Liver (tissue), 9 donors: ENCODE results near the gene MGAT4C. TPM values are rescaled to one million over a fixed set of nuclear protein-coding genes. Genes with fewer than 3 reads are reported as not detected.
"Not testable (repeated sequence)": the region's sequence is repeated elsewhere in the genome, so short reads cannot be mapped to it uniquely, and the experiment has no call there.

Experiments used
- DNase-seq: peaks from one replicate; pipeline ENCODE4 v3.0.0-alpha.2; 2017; ENCODE audit warnings: low spot score
- H3K27ac ChIP-seq, 2 donors: one replicate each; pipeline ENCODE4 v1.7.0; 2013; ENCODE audit warnings: inconsistent platforms in 2 of 2, low read length in 2 of 2, control low read depth in 1 of 2, low read depth in 1 of 2, mild to moderate bottlenecking in 1 of 2
- H3K27me3 ChIP-seq, 4 donors: one replicate each; pipeline versions ENCODE4 v1.6.1 to v1.7.0; 2013; ENCODE audit warnings: low read length in 3 of 4, inconsistent platforms in 1 of 4, mild to moderate bottlenecking in 1 of 4, moderate library complexity in 1 of 4; ENCODE audit not compliant: control insufficient read depth in 4 of 4, insufficient read depth in 4 of 4
- H3K36me3 ChIP-seq, 4 donors: one replicate each; pipeline versions ENCODE4 v1.6.1 to v1.7.0; 2013; ENCODE audit warnings: low read length in 3 of 4, mild to moderate bottlenecking in 3 of 4, low read depth in 1 of 4, moderate library complexity in 1 of 4; ENCODE audit not compliant: control insufficient read depth in 4 of 4, insufficient read depth in 3 of 4
- H3K4me1 ChIP-seq, 4 donors: one replicate each; pipeline versions ENCODE4 v1.6.1 to v1.7.0; 2013; ENCODE audit warnings: low read length in 3 of 4, mild to moderate bottlenecking in 3 of 4, moderate library complexity in 1 of 4; ENCODE audit not compliant: control insufficient read depth in 4 of 4, insufficient read depth in 4 of 4
- H3K4me3 ChIP-seq, 3 donors: one replicate each; pipeline versions ENCODE4 v1.6.1 to v1.7.0; 2013; ENCODE audit warnings: low read length in 3 of 3, control low read depth in 1 of 3, low read depth in 1 of 3, mild to moderate bottlenecking in 1 of 3
- H3K9ac ChIP-seq, 2 donors: one replicate each; pipeline ENCODE4 v1.7.0; 2013; ENCODE audit warnings: low read length in 2 of 2, mild to moderate bottlenecking in 2 of 2, moderate library complexity in 2 of 2, control low read depth in 1 of 2, low read depth in 1 of 2
- H3K9me3 ChIP-seq, 4 donors: one replicate each; pipeline versions ENCODE4 v1.6.1 to v1.7.0; 2013; ENCODE audit warnings: low read length in 3 of 4; ENCODE audit not compliant: control insufficient read depth in 4 of 4
- CTCF ChIP-seq: fragments of 150-350 bp; IDR thresholded peaks from 2 replicates; pipeline ENCODE4 v1.5.1; 2017; ENCODE audit warnings: improper control_type of control experiment, low read depth, low read length; ENCODE audit not compliant: missing input control
- EGR1 ChIP-seq, 2 donors: IDR thresholded peaks; 2 replicates each; pipeline ENCODE4 v1.6.1; 2016 to 2018; ENCODE audit warnings: antibody characterized with exemption in 2 of 2, low read depth in 2 of 2
- FOXA1 ChIP-seq: IDR thresholded peaks from 2 replicates; pipeline ENCODE4 v1.6.1; 2016; ENCODE audit warnings: antibody characterized with exemption
- FOXA2 ChIP-seq: IDR thresholded peaks from 2 replicates; pipeline ENCODE4 v1.6.1; 2016; ENCODE audit warnings: antibody characterized with exemption
- GABPA ChIP-seq, 2 donors: IDR thresholded peaks in 1 of 2; conservative IDR thresholded peaks in 1 of 2; 2 replicates each; pipeline ENCODE4 v1.6.1; 2016; ENCODE audit warnings: antibody characterized with exemption in 2 of 2, mild to moderate bottlenecking in 1 of 2, moderate library complexity in 1 of 2
- HNF4A ChIP-seq, 2 donors: conservative IDR thresholded peaks; 2 replicates each; pipeline ENCODE4 v1.6.1; 2016; ENCODE audit warnings: antibody characterized with exemption in 2 of 2, mild to moderate bottlenecking in 2 of 2
- HNF4G ChIP-seq: IDR thresholded peaks from 2 replicates; pipeline ENCODE4 v1.6.1; 2016; ENCODE audit warnings: antibody characterized with exemption
- JUND ChIP-seq, 2 donors: IDR thresholded peaks; 2 replicates each; pipeline ENCODE4 v1.6.1; 2016; ENCODE audit warnings: antibody characterized with exemption in 2 of 2
- MAX ChIP-seq: IDR thresholded peaks from 2 replicates; pipeline ENCODE4 v1.6.1; 2016; ENCODE audit warnings: antibody characterized with exemption
- NR2F2 ChIP-seq: IDR thresholded peaks from 2 replicates; pipeline ENCODE4 v1.6.1; 2016; ENCODE audit warnings: antibody characterized with exemption
- RXRA ChIP-seq, 2 donors: IDR thresholded peaks; 2 replicates each; pipeline ENCODE4 v1.6.1; 2017 to 2018; ENCODE audit warnings: antibody characterized with exemption in 2 of 2, mild to moderate bottlenecking in 1 of 2
- SP1 ChIP-seq: IDR thresholded peaks from 2 replicates; pipeline ENCODE4 v1.6.1; 2018; ENCODE audit warnings: antibody characterized with exemption, mild to moderate bottlenecking
- YY1 ChIP-seq: IDR thresholded peaks from 2 replicates; pipeline ENCODE4 v1.6.1; 2016; ENCODE audit warnings: antibody characterized with exemption, mild to moderate bottlenecking
- WGBS: extraction: QIAGEN DNeasy Blood & Tissue Kit; methylation state at CpG from one replicate; pipeline ENCODE4 v1.1.7; 2013; 5-methylcytosine and 5-hydroxymethylcytosine counted together
- polyA plus RNA-seq, 2 donors: library from polyadenylated mRNA; stranded (reverse) in 1 of 2; unstranded in 1 of 2; fragments of 200-250 nt in 1 of 2; fragments of >200 nt in 1 of 2; fragmentation: Nextera tagmentation in 1 of 2; extraction: Ambion mirVana in 1 of 2; gene quantifications; one replicate each; pipeline versions ENCODE4 v1.2.1 to v1.2.3, GENCODE V29; 2013 to 2015
- total RNA-seq, 2 donors: library from RNA; depleted of rRNA; stranded (reverse); fragments of >200 nt; gene quantifications; one replicate each; pipeline ENCODE4 v1.2.3, GENCODE V29; 2014
- TF ChIP-seq, protein P1 (sequence below): IDR thresholded peaks from 2 replicates; pipeline ENCODE4 v1.6.1; 2016; ENCODE audit warnings: antibody characterized with exemption, mild to moderate bottlenecking
- donor health status: healthy.
- donor health status: healthy.
- donor health status: healthy.
- donor health status: healthy.
- donor health status: healthy.

The MGAT4C gene
- total and polyA plus RNA-seq, 4 donors: 0.02 to 0.65 (median 0.09) TPM

- Histone ChIP-seq H3K9me3 (no peaks in the 10 kb centered on the region), H3K36me3 (no peaks in the 10 kb centered on the region), H3K4me3 (no peak overlapping the region), H3K9ac (no peak overlapping the region), H3K27ac (no peak overlapping the region), H3K4me1 (no peaks in the 10 kb centered on the region), H3K27me3 (no peaks in the 10 kb centered on the region)
- DNase-seq: no peak
- TF ChIP-seq HNF4G (no peak), JUND (IDR thresholded peaks at IDR 0.05) (no peak)
Measured at GRCh38 chr12:86097161-86097560, 159.0 kb downstream of the MGAT4C start.

DNA sequence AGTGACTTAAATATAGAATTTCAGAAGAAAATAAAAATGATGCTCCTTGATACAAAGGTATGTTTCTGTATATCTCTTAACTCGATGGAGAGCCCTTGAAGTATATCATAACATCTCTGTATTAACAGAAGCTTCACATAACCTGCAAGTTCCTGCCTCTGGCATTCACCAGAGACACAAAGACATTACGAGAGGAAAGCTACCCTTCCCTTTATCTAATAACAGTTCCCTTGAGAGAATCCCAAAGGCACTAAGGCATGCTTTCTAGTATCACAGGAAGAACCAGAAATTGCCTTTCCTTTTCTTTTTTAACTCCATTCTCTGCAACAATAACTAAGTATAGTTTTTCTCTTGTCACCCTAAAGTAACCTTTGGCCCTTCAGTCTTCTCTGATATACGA is 164.5 kb downstream of the MGAT4C start:
- H3K4me3 ChIP-seq: no peak overlapping the region
- no peak overlapping the region for H3K9ac ChIP-seq
- no peaks in the 10 kb centered on the region for H3K9me3 ChIP-seq
- H3K27me3 ChIP-seq: no peaks in the 10 kb centered on the region
- WGBS: 37% methylated on average over 3 of the region's 3 CpGs
- TF ChIP-seq MAX (no peak), SP1 (no peak), FOXA1 (no peak), HNF4A (conservative IDR thresholded peaks at IDR 0.05) (no peak), YY1 (no peak), GABPA (IDR thresholded peaks at IDR 0.05 in 1 of 2, conservative IDR thresholded peaks at IDR 0.05 in 1 of 2) (no peak), RXRA (IDR thresholded peaks at IDR 0.05) (no peak), JUND (IDR thresholded peaks at IDR 0.05) (no peak), CTCF (no peak), FOXA2 (no peak), EGR1 (IDR thresholded peaks at IDR 0.05; ENCODE audit: low read depth in 2 of 2) (no peak)
- TF ChIP-seq, protein P1, sequence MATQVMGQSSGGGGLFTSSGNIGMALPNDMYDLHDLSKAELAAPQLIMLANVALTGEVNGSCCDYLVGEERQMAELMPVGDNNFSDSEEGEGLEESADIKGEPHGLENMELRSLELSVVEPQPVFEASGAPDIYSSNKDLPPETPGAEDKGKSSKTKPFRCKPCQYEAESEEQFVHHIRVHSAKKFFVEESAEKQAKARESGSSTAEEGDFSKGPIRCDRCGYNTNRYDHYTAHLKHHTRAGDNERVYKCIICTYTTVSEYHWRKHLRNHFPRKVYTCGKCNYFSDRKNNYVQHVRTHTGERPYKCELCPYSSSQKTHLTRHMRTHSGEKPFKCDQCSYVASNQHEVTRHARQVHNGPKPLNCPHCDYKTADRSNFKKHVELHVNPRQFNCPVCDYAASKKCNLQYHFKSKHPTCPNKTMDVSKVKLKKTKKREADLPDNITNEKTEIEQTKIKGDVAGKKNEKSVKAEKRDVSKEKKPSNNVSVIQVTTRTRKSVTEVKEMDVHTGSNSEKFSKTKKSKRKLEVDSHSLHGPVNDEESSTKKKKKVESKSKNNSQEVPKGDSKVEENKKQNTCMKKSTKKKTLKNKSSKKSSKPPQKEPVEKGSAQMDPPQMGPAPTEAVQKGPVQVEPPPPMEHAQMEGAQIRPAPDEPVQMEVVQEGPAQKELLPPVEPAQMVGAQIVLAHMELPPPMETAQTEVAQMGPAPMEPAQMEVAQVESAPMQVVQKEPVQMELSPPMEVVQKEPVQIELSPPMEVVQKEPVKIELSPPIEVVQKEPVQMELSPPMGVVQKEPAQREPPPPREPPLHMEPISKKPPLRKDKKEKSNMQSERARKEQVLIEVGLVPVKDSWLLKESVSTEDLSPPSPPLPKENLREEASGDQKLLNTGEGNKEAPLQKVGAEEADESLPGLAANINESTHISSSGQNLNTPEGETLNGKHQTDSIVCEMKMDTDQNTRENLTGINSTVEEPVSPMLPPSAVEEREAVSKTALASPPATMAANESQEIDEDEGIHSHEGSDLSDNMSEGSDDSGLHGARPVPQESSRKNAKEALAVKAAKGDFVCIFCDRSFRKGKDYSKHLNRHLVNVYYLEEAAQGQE: no peak
- no peaks in the 10 kb centered on the region for H3K4me1 ChIP-seq
- no peak for DNase-seq
- H3K27ac ChIP-seq: no peak overlapping the region
- H3K36me3 ChIP-seq: no peaks in the 10 kb centered on the region

DNA sequence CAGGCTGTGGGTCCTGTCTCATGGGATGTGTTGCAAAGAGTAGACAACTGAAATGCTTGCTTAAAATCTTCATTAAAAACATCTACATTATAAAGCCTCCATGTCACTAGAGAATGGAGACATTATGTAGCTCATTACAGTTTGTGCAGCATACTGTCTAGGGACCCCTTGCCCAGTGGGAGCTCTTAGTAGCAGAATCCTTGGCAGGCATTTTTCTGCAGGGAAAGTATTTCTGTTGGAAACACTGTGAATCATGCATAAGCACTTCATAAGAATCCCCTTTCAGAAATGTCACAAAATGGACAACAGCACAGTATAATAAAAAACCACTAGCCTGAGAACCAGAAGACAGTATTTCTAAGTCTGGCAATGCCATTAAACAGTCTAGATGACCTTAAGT is 174.3 kb downstream of the MGAT4C start:
- no peaks in the 10 kb centered on the region for H3K4me1 ChIP-seq

DNA sequence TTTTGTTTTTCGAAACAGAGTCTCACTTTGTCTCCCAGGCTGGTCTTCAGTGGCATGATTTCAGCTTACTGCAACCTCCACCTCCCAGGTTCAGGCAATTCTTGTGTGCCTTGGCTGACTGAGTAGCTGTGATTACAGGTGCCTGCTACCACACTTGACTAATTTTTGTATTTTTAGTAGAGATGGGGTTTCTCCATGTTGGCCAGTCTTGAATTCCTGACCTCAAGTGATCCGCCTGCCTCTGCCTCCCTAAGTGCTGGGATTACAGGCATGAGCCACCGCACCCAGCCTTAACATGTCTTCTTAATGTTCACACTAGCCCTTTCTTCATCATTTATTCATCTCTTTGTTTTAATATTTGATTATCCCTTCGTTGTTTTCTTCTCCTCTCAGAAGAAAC is 197.1 kb downstream of the MGAT4C start:
- not testable (repeated sequence) for H3K4me1 ChIP-seq, H3K9me3 ChIP-seq, DNase-seq, H3K27ac ChIP-seq, H3K27me3 ChIP-seq, H3K36me3 ChIP-seq, H3K9ac ChIP-seq, H3K4me3 ChIP-seq
- 78% methylated on average over 4 of the region's 4 CpGs for WGBS

More for the DNA sequence above, 174.3 kb downstream of the MGAT4C start:
- no peak for DNase-seq
- Histone ChIP-seq H3K4me3 (no peak overlapping the region), H3K27me3 (no peaks in the 10 kb centered on the region), H3K9ac (no peak overlapping the region), H3K27ac (no peak overlapping the region), H3K36me3 (no peaks in the 10 kb centered on the region), H3K9me3 (no peaks in the 10 kb centered on the region)
- no peak for TF ChIP-seq HNF4G
- TF ChIP-seq JUND (IDR thresholded peaks at IDR 0.05): no peak
- TF ChIP-seq FOXA1: no peak
- no peak for TF ChIP-seq NR2F2
